IPS-18c (cell line): ENCODE data around the gene NR2F2.

Experiments used
- H3K4me3 ChIP-seq: 2 replicates; pipeline ENCODE4 v1.7.0; 2013; ENCODE audit warnings: low read depth, mild to moderate bottlenecking, low read length, moderate library complexity; ENCODE audit not compliant: insufficient read depth
- H3K9me3 ChIP-seq: one replicate; pipeline ENCODE4 v1.6.1; 2013; ENCODE audit warnings: mild to moderate bottlenecking, low read length, moderate library complexity; ENCODE audit not compliant: control insufficient read depth, insufficient read depth

The NR2F2 gene

GRCh38 chr15:96337365-96338023, 7.0 kb downstream of the NR2F2 start:
- Histone ChIP-seq H3K4me3 (no peak overlapping the region; the same call in 1 of the 2 replicates), H3K9me3 (peaks cover 2% of the 10 kb centered on the region)

- Histone ChIP-seq H3K4me3 (no peak overlapping the region), H3K9me3 (peaks cover 2% of the 10 kb centered on the region)
These were observed 7.7 kb downstream of the NR2F2 start for GRCh38 chr15:96338074-96338765.

GRCh38 chr15:96338766-96339618, 8.5 kb downstream of the NR2F2 start:
- no peak overlapping the region; the same call in 1 of the 2 replicates for H3K4me3 ChIP-seq
- H3K9me3 ChIP-seq: peaks cover 2% of the 10 kb centered on the region

- H3K9me3 ChIP-seq: peaks cover 2% of the 10 kb centered on the region
- peak overlapping the region; percentile 34; the same call in 1 of the 2 replicates for H3K4me3 ChIP-seq
These were observed 9.3 kb downstream of the NR2F2 start for GRCh38 chr15:96339619-96340347.

GRCh38 chr15:96340348-96340597, 9.8 kb downstream of the NR2F2 start:
- Histone ChIP-seq H3K4me3 (peak overlapping the region; percentile 34; the same call in 1 of the 2 replicates), H3K9me3 (peaks cover 2% of the 10 kb centered on the region)

- H3K9me3 ChIP-seq: peaks cover 2% of the 10 kb centered on the region
- H3K4me3 ChIP-seq: peak overlapping the region; percentile 56
These were observed 10.4 kb downstream of the NR2F2 start for GRCh38 chr15:96340598-96341512.

GRCh38 chr15:96341513-96342405, 11.3 kb downstream of the NR2F2 start:
- H3K4me3 ChIP-seq: peak overlapping the region; percentile 56
- H3K9me3 ChIP-seq: peaks cover 2% of the 10 kb centered on the region

- no peak overlapping the region; the same call in 1 of the 2 replicates for H3K4me3 ChIP-seq
- peaks cover 2% of the 10 kb centered on the region for H3K9me3 ChIP-seq
These were observed 12.1 kb downstream of the NR2F2 start for GRCh38 chr15:96342406-96343112.

- Histone ChIP-seq H3K9me3 (peaks cover 2% of the 10 kb centered on the region), H3K4me3 (no peak overlapping the region; the same call in 1 of the 2 replicates)
These were observed 12.9 kb downstream of the NR2F2 start for GRCh38 chr15:96343113-96344059.

- Histone ChIP-seq H3K9me3 (peaks cover 2% of the 10 kb centered on the region), H3K4me3 (peak overlapping the region; percentile 17; the same call in 1 of the 2 replicates)
These were observed 13.7 kb downstream of the NR2F2 start for GRCh38 chr15:96344060-96344705.

GRCh38 chr15:96344706-96345559, 14.4 kb downstream of the NR2F2 start:
- Histone ChIP-seq H3K9me3 (peaks cover 2% of the 10 kb centered on the region), H3K4me3 (peak overlapping the region; percentile 17; the same call in 1 of the 2 replicates)

GRCh38 chr15:96345560-96346399, 15.3 kb downstream of the NR2F2 start:
- peaks cover 2% of the 10 kb centered on the region for H3K9me3 ChIP-seq
- H3K4me3 ChIP-seq: peak overlapping the region; percentile 44
